GM10248 (cell line): ENCODE results near the gene TMCO2.
"Not testable (repeated sequence)": the region's sequence is repeated elsewhere in the genome, so short reads cannot be mapped to it uniquely, and the experiment has no call there.

Experiments used
- CTCF ChIA-PET: fragments of 300-600 bp; sonication (Branson Sonifier 250); formaldehyde crosslinking; extraction: SDS; loops from one replicate; lab custom pipeline; 2021; ENCODE audit warnings: antibody characterized with exemption; lab: Yijun Ruan, JAX
- POLR2A ChIA-PET: fragments of 350-650 bp; sonication (Branson Sonifier 250); formaldehyde crosslinking; extraction: SDS; loops from one replicate; lab custom pipeline; 2020; ENCODE audit warnings: antibody characterized with exemption; lab: Yijun Ruan, JAX
- DNase-seq: peaks from one replicate; pipeline ENCODE4 v3.0.0; 2012; ENCODE audit errors: extremely low spot score
- TF ChIP-seq, protein P1 (sequence below): IDR thresholded peaks from 2 replicates; pipeline ENCODE4 v1.5.1; 2012; ENCODE audit warnings: mild to moderate bottlenecking, low read depth; ENCODE audit errors: extremely low read depth, missing control alignments, control extremely low read depth

The TMCO2 gene

DNA sequence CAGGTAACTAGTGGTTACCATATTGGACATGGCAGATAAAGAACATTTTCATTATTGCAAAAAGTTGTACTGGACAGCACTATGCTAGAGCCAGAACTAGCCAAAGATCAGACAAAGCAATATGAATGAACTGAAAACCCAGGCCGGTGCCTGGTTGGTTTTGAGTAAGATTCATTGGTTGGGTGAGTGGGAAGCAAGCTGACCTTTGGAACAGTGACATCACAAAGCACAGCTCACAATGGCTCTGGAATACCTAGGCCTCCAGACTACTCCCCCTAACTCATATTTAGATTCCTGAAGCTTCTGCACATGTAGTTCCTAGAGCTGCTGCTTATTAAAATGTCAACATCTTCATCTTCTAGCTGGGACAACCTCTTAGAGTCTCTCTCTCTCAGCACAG is at the start of gene TMCO2:
TSS of gene TMCO2 (plus strand) at position 283 of the 400 bp plus-strand sequence. CDS start at position 340, 57 bp downstream.
- ChIA-PET POLR2A (interaction anchor here (0.6 to 0.7 kb wide), 3 partner anchors 28 to 1883 kb away, joined by 3 to 5 read pairs (median 4); no protein-coding TSS in a partner anchor), CTCF (interaction anchor here (1.4 to 2.3 kb wide), 3 partner anchors 17 to 90 kb away, joined by 3 to 8 read pairs (median 4); no protein-coding TSS in a partner anchor)
- no peak for DNase-seq
- TF ChIP-seq, protein P1, sequence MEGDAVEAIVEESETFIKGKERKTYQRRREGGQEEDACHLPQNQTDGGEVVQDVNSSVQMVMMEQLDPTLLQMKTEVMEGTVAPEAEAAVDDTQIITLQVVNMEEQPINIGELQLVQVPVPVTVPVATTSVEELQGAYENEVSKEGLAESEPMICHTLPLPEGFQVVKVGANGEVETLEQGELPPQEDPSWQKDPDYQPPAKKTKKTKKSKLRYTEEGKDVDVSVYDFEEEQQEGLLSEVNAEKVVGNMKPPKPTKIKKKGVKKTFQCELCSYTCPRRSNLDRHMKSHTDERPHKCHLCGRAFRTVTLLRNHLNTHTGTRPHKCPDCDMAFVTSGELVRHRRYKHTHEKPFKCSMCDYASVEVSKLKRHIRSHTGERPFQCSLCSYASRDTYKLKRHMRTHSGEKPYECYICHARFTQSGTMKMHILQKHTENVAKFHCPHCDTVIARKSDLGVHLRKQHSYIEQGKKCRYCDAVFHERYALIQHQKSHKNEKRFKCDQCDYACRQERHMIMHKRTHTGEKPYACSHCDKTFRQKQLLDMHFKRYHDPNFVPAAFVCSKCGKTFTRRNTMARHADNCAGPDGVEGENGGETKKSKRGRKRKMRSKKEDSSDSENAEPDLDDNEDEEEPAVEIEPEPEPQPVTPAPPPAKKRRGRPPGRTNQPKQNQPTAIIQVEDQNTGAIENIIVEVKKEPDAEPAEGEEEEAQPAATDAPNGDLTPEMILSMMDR: no peak

DNA sequence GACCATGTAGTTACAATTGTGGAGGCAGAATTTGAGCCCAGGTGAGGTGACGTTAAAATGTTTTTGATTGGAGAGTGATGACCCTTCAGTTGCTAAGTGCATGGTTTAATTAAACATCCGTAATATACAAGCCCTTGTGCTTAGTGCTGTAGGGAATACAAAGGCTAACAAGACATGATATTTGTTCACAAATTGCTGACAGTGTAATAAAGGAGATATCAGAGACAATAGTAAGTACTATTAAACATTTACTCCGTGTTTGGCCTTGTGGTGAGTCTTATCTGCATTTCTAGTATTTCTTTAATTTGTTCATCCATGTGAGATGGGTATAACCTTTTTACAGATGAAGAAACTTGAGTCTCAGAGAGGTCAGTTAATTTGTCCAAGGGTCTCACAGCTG is 48.6 kb upstream of the TMCO2 start:
- no peak for DNase-seq
- CTCF ChIA-PET: interaction anchor here (0.6 to 1.5 kb wide), 3 partner anchors 12 to 116 kb away, joined by 3 to 4 read pairs (median 3); no protein-coding TSS in a partner anchor
- POLR2A ChIA-PET: no interaction called here
- TF ChIP-seq, protein P1: no peak

DNA sequence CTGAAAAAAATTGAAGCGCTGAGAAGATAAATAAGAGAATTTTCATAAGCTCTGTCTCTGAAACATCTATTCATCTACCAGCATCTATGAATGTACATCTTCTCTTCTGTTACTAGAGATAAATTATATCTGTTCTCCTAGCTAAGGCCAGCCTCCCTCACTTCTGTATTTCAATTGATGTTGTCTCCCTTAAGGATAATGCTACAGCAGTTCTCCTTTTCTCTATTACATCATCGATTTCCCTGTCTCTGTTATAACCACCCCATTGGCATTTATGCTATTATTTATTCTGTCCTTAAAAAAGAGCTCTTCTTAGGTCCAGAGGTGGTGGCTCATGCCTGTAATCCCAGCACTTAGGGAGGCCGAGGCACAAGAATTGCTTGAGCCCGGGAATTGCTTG is 42.9 kb upstream of the TMCO2 start:
- ChIA-PET CTCF (interaction anchor here (0.9 to 1.8 kb wide), 4 partner anchors 14 to 134 kb away, joined by 3 to 6 read pairs (median 4); no protein-coding TSS in a partner anchor), POLR2A (no interaction called here)
- no peak for DNase-seq
- TF ChIP-seq, protein P1: no peak

DNA sequence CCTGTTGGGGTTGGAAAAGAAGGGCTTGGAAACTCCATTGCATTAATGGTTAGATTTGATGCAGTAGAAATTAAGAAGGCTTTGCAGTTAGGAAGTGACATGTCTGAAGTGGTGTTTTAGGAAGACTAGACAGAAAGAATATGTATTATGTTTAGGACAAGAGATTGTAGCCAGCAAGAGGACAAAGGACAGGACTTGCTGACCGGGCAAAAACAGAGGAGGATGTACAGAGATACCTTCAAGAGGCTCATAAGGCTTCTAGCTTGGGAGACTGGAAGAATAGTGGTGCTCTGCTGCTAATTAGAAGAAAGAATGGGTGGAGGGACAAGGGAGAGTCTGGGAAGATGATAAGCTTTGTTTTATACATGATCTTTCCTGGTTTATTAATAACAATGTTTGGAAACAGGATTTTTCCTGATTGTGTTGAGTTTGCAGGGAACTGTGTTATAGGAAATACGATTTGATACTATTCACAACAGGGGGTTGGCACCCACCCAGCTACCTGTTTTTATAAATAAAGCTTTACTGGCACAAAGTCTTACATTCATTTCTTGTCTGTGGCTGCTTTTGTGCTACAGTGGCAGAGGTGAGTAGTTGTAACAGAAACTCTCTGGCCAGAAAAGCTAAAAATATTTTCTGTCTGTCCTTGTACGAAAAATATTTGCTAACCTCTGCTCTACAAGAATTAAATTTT is 37.1 kb upstream of the TMCO2 start:
- CTCF ChIA-PET: interaction anchor here (0.8 to 2.1 kb wide), 7 partner anchors 12 to 128 kb away, joined by 3 to 10 read pairs (median 3); no protein-coding TSS in a partner anchor
- TF ChIP-seq, protein P1: no peak
- DNase-seq: no peak
- POLR2A ChIA-PET: interaction anchor here (0.6 kb wide), 2 partner anchors 18 to 57 kb away, joined by 3 to 4 read pairs; no protein-coding TSS in a partner anchor

DNA sequence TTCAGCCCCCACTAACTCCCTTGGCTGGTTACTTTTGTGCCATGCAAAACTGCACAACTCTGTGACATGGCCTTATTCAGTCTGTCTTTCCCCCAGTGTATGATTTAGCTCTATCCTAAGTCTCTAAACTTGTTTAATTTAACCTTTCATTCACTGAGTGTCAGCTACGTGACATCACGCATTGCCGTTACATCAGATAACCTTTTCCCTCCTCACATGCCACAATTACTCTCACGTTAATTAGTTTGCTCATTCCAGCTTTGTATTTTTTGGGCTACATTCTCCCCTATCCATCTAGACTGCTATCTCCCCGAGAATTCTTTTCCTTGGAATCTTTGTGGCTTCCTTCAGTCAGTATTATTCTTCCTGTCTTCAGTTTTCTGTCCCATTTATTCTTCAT is 29.4 kb upstream of the TMCO2 start:
- TF ChIP-seq, protein P1: no peak
- ChIA-PET POLR2A (interaction anchor here (0.6 kb wide), 1 partner anchor 11 kb away, joined by 7 read pairs; no protein-coding TSS in a partner anchor), CTCF (interaction anchor here (1.1 to 1.8 kb wide), 4 partner anchors 11 to 75 kb away, joined by 3 to 5 read pairs (median 4); no protein-coding TSS in a partner anchor)
- DNase-seq: no peak

DNA sequence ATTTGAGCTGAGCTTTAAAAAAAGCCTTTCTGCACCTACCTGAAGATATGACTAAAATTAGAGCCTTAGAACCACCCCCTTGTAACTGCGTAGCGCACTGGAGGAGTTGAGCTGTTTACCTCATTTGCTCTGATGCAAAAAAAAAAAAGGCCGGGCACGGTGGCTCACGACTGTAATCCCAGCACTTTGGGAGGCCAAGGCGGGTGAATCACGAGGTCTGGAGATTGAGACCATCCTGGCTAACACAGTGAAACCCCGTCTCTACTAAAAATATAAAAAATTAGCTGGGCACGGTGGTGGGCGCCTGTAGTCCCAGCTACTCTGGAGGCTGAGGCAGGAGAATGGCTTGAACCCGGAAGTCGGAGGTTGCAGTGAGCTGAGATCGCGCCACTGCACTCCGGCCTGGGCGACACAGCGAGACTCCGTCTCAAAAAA is 26.2 kb upstream of the TMCO2 start:
- POLR2A ChIA-PET: interaction anchor here (0.5 kb wide), 1 partner anchor 40 kb away, joined by 3 read pairs; no protein-coding TSS in a partner anchor
- CTCF ChIA-PET: interaction anchor here (1.3 to 1.6 kb wide), 2 partner anchors 14 to 95 kb away, joined by 3 read pairs; no protein-coding TSS in a partner anchor

More for the DNA sequence above, 26.2 kb upstream of the TMCO2 start:
- DNase-seq: not testable (repeated sequence)
